ENCODE measurements around the gene ECHDC3.
"Not testable (repeated sequence)": the region's sequence is repeated elsewhere in the genome, so short reads cannot be mapped to it uniquely, and the experiment has no call there.

ECHDC3 gene

DNA sequence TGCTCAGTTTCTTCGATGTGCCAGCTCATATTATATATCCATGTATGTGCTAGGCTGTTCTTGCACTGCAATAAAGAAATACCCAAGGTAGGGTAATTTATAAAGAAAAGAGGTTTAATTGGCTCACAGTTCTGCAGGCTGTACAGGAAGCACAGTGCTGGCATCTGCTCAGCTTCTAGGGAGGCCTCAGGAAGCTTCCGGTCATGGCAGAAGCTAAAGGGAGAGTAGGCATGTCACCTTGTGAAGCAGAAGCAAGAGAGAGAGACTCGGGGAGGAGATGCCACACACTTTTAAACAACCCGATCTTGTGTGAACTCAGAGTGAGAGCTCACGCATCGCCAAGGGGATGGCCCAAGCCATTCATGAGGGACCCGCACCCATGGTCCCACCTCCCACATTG lies 13.8 kb upstream of the ECHDC3 start:
- H3K27ac ChIP-seq = no peak overlapping the region
- TF ChIP-seq ZFX (IDR thresholded peaks at IDR 0.05; ENCODE audit: borderline replicate concordance) = no peak
- no peak for TF ChIP-seq CTCF (IDR thresholded peaks at IDR 0.05)

DNA sequence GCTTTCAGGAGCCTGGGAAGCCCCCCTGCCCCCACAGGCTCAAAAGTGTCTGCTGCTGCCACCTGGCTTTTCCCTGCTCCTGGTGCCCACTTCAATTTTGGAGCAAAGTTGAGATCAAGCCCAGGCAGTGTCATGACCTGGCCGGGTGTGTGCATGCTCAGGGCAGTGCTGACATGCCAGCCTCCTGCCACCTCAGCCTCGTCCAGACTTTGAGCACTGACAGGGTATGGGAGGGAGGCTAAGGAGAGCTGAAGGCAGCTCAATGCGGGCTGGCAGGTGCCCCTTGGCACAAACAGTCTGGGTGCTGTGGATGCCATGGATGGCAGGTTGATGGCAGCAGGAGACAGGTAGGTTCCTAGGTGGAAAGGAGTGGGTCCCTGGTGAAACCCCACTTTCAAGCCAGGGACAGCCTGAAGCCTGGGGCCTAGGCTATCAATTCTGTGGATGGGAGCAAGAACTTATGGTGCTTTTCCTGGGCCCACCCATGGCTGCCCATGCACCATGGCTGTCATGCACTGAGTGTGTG lies 12.3 kb upstream of the ECHDC3 start:
- TF ChIP-seq CTCF (IDR thresholded peaks at IDR 0.05) (no peak), ZFX (IDR thresholded peaks at IDR 0.05; ENCODE audit: borderline replicate concordance) (no peak)
- H3K27ac ChIP-seq = no peak overlapping the region

GRCh38 chr10:11730779-11731178 lies 11.4 kb upstream of the ECHDC3 start:
- TF ChIP-seq ZFX (IDR thresholded peaks at IDR 0.05; ENCODE audit: borderline replicate concordance) = no peak
- no peak for TF ChIP-seq CTCF (IDR thresholded peaks at IDR 0.05)
- H3K27ac ChIP-seq = no peak overlapping the region

DNA sequence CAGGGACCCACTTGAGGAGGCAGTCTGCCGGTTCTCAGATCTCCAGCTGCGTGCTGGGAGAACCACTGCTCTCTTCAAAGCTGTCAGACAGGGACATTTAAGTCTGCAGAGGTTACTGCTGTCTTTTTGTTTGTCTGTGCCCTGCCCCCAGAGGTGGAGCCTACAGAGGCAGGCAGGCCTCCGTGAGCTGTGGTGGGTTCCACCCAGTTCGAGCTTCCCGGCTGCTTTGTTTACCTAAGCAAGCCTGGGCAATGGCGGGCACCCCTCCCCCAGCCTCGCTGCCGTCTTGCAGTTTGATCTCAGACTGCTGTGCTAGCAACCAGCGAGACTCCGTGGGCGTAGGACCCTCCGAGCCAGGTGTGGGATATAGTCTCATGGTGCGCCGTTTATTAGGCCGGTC lies 5.4 kb upstream of the ECHDC3 start:
- not testable (repeated sequence) for H3K27ac ChIP-seq

DNA sequence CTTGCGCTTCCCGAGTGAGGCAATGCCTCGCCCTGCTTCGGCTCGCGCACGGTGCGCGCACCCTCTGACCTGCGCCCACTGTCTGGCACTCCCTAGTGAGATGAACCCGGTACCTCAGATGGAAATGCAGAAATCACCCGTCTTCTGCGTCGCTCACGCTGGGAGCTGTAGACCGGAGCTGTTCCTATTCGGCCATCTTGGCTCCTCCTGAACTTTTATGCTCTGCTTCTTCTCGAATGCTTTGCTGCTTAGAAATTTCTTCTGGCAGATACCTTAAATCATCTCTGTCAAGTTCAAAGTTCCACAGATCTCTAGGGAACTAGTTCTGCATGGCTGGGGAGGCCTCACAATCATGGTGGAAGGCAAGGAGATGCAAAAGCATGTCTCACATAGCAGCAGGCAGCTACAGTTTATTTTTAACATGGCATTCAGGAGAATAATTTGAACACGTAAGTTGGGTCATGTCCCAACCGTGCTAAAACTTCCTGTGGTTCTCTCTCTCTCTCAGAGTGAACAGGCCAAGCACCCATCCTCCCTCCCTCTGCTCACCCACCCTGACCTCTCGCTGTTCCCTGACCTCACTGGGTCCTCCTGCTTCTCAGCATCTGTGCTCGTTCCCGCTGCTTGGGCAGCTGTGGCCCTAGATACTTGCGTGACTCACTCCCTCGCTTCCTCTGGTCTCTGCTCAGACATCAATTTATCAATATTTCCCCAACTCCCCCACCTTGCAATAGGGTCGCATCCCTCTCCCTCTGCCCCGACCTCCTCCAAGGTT lies 4.7 kb upstream of the ECHDC3 start:
- not testable (repeated sequence) for H3K27ac ChIP-seq

GRCh38 chr10:11740907-11741306 lies 1.3 kb upstream of the ECHDC3 start:
- no peak overlapping the region for H3K27ac ChIP-seq

GRCh38 chr10:11741608-11742007 lies 574 bp upstream of the ECHDC3 start:
- no peak overlapping the region for H3K27ac ChIP-seq
- TF ChIP-seq ZFX (IDR thresholded peaks at IDR 0.05; ENCODE audit: borderline replicate concordance) (no peak), CTCF (IDR thresholded peaks at IDR 0.05) (no peak)

More at GRCh38 chr10:11740907-11741306, 1.3 kb upstream of the ECHDC3 start:
- no peak for TF ChIP-seq CTCF (IDR thresholded peaks at IDR 0.05)
- no peak for TF ChIP-seq ZFX (IDR thresholded peaks at IDR 0.05; ENCODE audit: borderline replicate concordance)

- no peak overlapping the region for H3K27ac ChIP-seq
- TF ChIP-seq CTCF (IDR thresholded peaks at IDR 0.05) = no peak
- no peak for TF ChIP-seq ZFX (IDR thresholded peaks at IDR 0.05; ENCODE audit: borderline replicate concordance)
Observed at GRCh38 chr10:11742779-11743298, 657 bp downstream of the ECHDC3 start.
